Kidney epithelial cell (primary cell): ENCODE results near the gene ANKRD62. TPM values are rescaled to one million over a fixed set of nuclear protein-coding genes. Genes with fewer than 3 reads are reported as not detected.

Source experiments
- DNase-seq: peaks from one replicate; pipeline ENCODE4 v3.0.0-alpha.2; 2010; ENCODE audit warnings: low read depth
- H3K27me3 ChIP-seq: 2 replicates; pipeline ENCODE4 v1.6.0; 2011; ENCODE audit warnings: low read length; ENCODE audit not compliant: control insufficient read depth, insufficient read depth
- H3K36me3 ChIP-seq: 2 replicates; pipeline ENCODE4 v1.5.1; 2011; ENCODE audit warnings: low read length; ENCODE audit not compliant: control insufficient read depth, insufficient read depth
- H3K4me3 ChIP-seq: 2 replicates; pipeline ENCODE4 v1.5.1; 2011; ENCODE audit warnings: low read depth, mild to moderate bottlenecking, control low read depth, low read length
- CTCF ChIP-seq: IDR thresholded peaks from 2 replicates; pipeline ENCODE4 v1.5.1; 2011; ENCODE audit warnings: mild to moderate bottlenecking, moderate library complexity, low read length, control low read depth, inconsistent platforms; ENCODE audit not compliant: insufficient read depth, poor library complexity, severe bottlenecking
- total RNA-seq: library from RNA; depleted of rRNA; stranded (reverse); fragments of >200 nt; gene quantifications from 2 replicates; pipeline ENCODE4 v1.2.3, GENCODE V29; 2015

ANKRD62 gene
- total RNA-seq, 1 donor from 2014 or later: not detected

- TF ChIP-seq CTCF: no peak
- no peak for DNase-seq
Observed at GRCh38 chr18:12087471-12088025, 6.1 kb upstream of the ANKRD62 start.

GRCh38 chr18:12088096-12088495 is 5.5 kb upstream of the ANKRD62 start:
- Histone ChIP-seq H3K27me3 (no peaks in the 10 kb centered on the region), H3K36me3 (no peaks in the 10 kb centered on the region), H3K4me3 (no peak overlapping the region)
- DNase-seq: no peak
- no peak for TF ChIP-seq CTCF

More at GRCh38 chr18:12087471-12088025, 6.1 kb upstream of the ANKRD62 start:
- H3K36me3 ChIP-seq: no peaks in the 10 kb centered on the region
- H3K27me3 ChIP-seq: no peaks in the 10 kb centered on the region
- no peak overlapping the region for H3K4me3 ChIP-seq

GRCh38 chr18:12088731-12089375 is 4.8 kb upstream of the ANKRD62 start:
- Histone ChIP-seq H3K36me3 (no peaks in the 10 kb centered on the region), H3K27me3 (no peaks in the 10 kb centered on the region), H3K4me3 (no peak overlapping the region)
- DNase-seq: no peak
- TF ChIP-seq CTCF: no peak

GRCh38 chr18:12091538-12092141 is 2.0 kb upstream of the ANKRD62 start:
- DNase-seq: no peak
- Histone ChIP-seq H3K4me3 (no peak overlapping the region), H3K36me3 (no peaks in the 10 kb centered on the region), H3K27me3 (no peaks in the 10 kb centered on the region)
- no peak for TF ChIP-seq CTCF

GRCh38 chr18:12092398-12093229 is 1.0 kb upstream of the ANKRD62 start:
- Histone ChIP-seq H3K36me3 (no peaks in the 10 kb centered on the region), H3K4me3 (no peak overlapping the region), H3K27me3 (no peaks in the 10 kb centered on the region)
- TF ChIP-seq CTCF: peak; percentile 20
- no peak for DNase-seq
